GM18517 (cell line): ENCODE measurements around the gene PLXNA4.

ENCODE experiments used
- ATAC-seq: cut with Tn5 transposase; IDR thresholded peaks from one replicate; pipeline ENCODE4 v1.9.1; 2021; ENCODE audit warnings: mild to moderate bottlenecking, moderate library complexity; ENCODE audit not compliant: unreplicated experiment

The PLXNA4 gene

GRCh38 chr7:132480534-132480933 is 95.7 kb downstream of the PLXNA4 start:
- no peak for ATAC-seq

GRCh38 chr7:132476541-132476940 is 99.7 kb downstream of the PLXNA4 start:
- no peak for ATAC-seq

GRCh38 chr7:132475669-132476116 is 100.6 kb downstream of the PLXNA4 start:
- no peak for ATAC-seq

- no peak for ATAC-seq
Measured at GRCh38 chr7:132475037-132475668, 101.1 kb downstream of the PLXNA4 start.

GRCh38 chr7:132472463-132473120 is 103.7 kb downstream of the PLXNA4 start:
- ATAC-seq: no peak

GRCh38 chr7:132471515-132471914 is 104.8 kb downstream of the PLXNA4 start:
- no peak for ATAC-seq

GRCh38 chr7:132469681-132470080 is 106.6 kb downstream of the PLXNA4 start:
- no peak for ATAC-seq

GRCh38 chr7:132469264-132469663 is 107.0 kb downstream of the PLXNA4 start:
- ATAC-seq: no peak

GRCh38 chr7:132466367-132466766 is 109.9 kb downstream of the PLXNA4 start:
- no peak for ATAC-seq

GRCh38 chr7:132465516-132465915 is 110.8 kb downstream of the PLXNA4 start:
- no peak for ATAC-seq

GRCh38 chr7:132464740-132465139 is 111.5 kb downstream of the PLXNA4 start:
- no peak for ATAC-seq

- no peak for ATAC-seq
Measured at GRCh38 chr7:132463922-132464321, 112.3 kb downstream of the PLXNA4 start.

GRCh38 chr7:132462478-132462877 is 113.8 kb downstream of the PLXNA4 start:
- ATAC-seq: no peak

- ATAC-seq: no peak
Measured at GRCh38 chr7:132461032-132461592, 115.2 kb downstream of the PLXNA4 start.

- ATAC-seq: no peak
Measured at GRCh38 chr7:132458729-132459128, 117.5 kb downstream of the PLXNA4 start.

GRCh38 chr7:132457658-132458057 is 118.6 kb downstream of the PLXNA4 start:
- no peak for ATAC-seq

GRCh38 chr7:132456418-132456817 is 119.9 kb downstream of the PLXNA4 start:
- no peak for ATAC-seq

- no peak for ATAC-seq
Measured at GRCh38 chr7:132455378-132455777, 120.9 kb downstream of the PLXNA4 start.

GRCh38 chr7:132453826-132454225 is 122.4 kb downstream of the PLXNA4 start:
- no peak for ATAC-seq

- ATAC-seq: no peak
Measured at GRCh38 chr7:132451161-132451560, 125.1 kb downstream of the PLXNA4 start.

- ATAC-seq: no peak
Measured at GRCh38 chr7:132450696-132451095, 125.6 kb downstream of the PLXNA4 start.

GRCh38 chr7:132450188-132450587 is 126.1 kb downstream of the PLXNA4 start:
- ATAC-seq: no peak
